ENCODE data around the gene RNF208.

RNF208 gene

DNA sequence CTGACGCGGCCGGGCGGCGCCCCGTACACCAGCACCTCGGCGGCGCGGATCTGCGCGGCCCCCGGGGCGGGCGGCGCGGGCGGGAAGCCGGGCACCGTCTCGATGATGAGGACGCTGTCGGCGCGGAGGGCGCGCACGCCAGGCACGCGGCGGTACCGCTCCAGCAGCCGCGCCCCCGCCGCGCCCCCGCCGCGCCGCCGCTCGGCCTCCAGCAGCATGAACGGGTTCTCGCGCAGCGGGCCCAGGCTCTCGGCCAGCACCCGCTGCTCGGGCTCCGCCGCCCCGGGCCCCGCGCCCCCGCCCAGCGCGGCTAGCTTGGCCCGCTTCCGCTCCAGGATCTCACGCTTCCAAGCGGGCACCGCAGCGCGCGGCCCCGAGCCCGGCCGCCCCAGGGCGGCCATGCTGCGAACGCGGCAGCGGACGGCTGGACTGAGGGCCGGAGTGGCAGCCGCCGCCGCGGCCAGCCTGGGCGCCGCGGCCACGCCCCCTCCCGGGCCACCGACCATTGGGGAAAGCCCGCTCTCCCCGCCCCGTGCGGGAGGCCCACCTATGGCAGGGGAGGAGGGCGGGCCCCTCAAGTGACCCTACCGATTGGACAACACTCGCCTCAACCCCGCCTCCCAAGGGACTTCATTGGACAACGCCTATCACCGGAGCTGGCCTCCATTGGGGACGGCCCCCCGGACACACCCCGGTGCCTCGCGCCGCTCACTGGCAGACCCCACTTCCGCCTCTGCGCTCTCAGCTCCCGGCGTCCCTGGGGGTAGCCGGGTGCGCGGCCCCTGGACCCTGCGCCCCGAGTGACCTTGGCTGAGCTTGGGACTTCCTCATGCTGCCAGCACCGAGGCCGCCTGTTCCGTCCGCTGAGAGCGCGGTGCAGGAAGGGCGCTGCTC is 21.5 kb downstream of the RNF208 start, which contains the start of gene TPRN (continued):
- TF ChIP-seq ZNF776 (tag by site-specific recombination; IDR thresholded peaks at IDR 0.05; ENCODE audit: borderline replicate concordance) (no peak), ZNF670 (tag by site-specific recombination; IDR thresholded peaks at IDR 0.05; ENCODE audit: low read depth) (no peak), ZNF629 (tag by site-specific recombination; IDR thresholded peaks at IDR 0.05) (no peak; the same call in 1 of the 2 replicates), SETDB1 (IDR thresholded peaks at IDR 0.05; ENCODE audit: insufficient read length, low read length) (no peak), ZNF48 (tag by site-specific recombination; IDR thresholded peaks at IDR 0.05) (no peak), ZFP3 (tag by site-specific recombination; IDR thresholded peaks at IDR 0.05; ENCODE audit: low read depth) (no peak)
- TF ChIP-seq, protein P1, sequence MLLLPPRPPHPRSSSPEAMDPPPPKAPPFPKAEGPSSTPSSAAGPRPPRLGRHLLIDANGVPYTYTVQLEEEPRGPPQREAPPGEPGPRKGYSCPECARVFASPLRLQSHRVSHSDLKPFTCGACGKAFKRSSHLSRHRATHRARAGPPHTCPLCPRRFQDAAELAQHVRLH (tag by site-specific recombination; IDR thresholded peaks at IDR 0.05), result no peak

DNA sequence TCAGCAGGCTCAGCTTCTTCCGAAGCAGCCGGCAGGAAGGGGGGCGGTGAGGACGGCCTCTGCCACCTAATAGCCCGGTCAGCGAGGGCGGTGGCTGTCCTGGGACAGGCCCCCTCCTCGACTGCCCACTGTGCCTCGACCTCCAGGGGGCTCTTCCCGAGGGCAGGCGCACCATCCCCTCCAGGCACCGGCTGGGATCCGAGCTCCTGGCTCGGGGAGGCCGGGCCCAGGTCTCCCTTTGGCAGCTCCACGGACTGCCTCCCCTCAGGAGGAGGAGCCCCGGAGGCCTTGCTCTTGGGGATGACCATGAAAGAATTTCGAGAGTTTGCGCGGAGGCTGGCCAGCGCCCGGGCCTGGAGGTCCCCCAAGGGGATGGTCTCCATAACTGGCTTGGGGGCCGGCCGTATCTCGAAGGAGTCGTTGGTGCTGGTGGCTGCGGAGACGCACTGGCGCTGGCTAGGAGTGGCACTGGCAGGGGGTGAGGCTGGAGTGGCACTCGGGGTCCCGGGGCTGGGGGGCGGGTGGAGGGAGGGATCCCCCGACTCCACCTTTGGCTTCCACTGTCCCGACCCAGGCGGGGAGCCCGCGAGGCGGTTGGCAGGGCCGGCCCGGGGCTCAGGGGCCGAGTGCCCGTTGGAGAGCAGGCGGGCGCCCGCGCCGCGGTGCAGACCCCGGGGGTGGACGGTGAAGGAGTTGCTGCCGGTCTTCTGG is 22.5 kb downstream of the RNF208 start:
- H3K36me3 ChIP-seq (ENCODE audit: control insufficient read depth in 2 of 2, insufficient read depth in 1 of 2, low read length in 2 of 2), result peaks cover 0 to 3% of the 10 kb centered on the region in 2 experiments; a peak in 1 of 3 replicates
- H3K9me3 ChIP-seq (ENCODE audit: control insufficient read depth, insufficient read depth, low read depth, low read length), result no peaks in the 10 kb centered on the region
- H3K27ac ChIP-seq (ENCODE audit: extremely low read depth, low read depth, low read length), result no peak overlapping the region
- H3K4me1 ChIP-seq (ENCODE audit: control insufficient read depth, insufficient read depth, low read length), result peaks cover 7% of the 10 kb centered on the region
- ChIA-PET POLR2A (interaction anchor here (0.5 to 3.4 kb wide), 6 partner anchors 11 to 70 kb away, joined by 3 to 34 read pairs (median 6); partner anchors contain the start of genes ANAPC2, SSNA1 and TUBB4B), CTCF (interaction anchor here (1.2 to 3.3 kb wide), 3 partner anchors 11 to 37 kb away, joined by 3 to 22 read pairs (median 5); partner anchors contain the start of genes ANAPC2 and SSNA1)
- H3K4me3 ChIP-seq (ENCODE audit: low read depth, low read length), result peak overlapping the region; percentile 34
- no peak for TF ChIP-seq ZNF138 (tag by site-specific recombination; IDR thresholded peaks at IDR 0.05; ENCODE audit: borderline replicate concordance)
- TF ChIP-seq, protein P2, sequence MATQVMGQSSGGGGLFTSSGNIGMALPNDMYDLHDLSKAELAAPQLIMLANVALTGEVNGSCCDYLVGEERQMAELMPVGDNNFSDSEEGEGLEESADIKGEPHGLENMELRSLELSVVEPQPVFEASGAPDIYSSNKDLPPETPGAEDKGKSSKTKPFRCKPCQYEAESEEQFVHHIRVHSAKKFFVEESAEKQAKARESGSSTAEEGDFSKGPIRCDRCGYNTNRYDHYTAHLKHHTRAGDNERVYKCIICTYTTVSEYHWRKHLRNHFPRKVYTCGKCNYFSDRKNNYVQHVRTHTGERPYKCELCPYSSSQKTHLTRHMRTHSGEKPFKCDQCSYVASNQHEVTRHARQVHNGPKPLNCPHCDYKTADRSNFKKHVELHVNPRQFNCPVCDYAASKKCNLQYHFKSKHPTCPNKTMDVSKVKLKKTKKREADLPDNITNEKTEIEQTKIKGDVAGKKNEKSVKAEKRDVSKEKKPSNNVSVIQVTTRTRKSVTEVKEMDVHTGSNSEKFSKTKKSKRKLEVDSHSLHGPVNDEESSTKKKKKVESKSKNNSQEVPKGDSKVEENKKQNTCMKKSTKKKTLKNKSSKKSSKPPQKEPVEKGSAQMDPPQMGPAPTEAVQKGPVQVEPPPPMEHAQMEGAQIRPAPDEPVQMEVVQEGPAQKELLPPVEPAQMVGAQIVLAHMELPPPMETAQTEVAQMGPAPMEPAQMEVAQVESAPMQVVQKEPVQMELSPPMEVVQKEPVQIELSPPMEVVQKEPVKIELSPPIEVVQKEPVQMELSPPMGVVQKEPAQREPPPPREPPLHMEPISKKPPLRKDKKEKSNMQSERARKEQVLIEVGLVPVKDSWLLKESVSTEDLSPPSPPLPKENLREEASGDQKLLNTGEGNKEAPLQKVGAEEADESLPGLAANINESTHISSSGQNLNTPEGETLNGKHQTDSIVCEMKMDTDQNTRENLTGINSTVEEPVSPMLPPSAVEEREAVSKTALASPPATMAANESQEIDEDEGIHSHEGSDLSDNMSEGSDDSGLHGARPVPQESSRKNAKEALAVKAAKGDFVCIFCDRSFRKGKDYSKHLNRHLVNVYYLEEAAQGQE (tag by site-specific recombination; IDR thresholded peaks at IDR 0.05), result 0 out of 2 replicates have a peak, but pooled peaks have one; percentile 28
- TF ChIP-seq FEZF1 (tag by site-specific recombination; IDR thresholded peaks at IDR 0.05), result no peak
- TF ChIP-seq, protein P3, sequence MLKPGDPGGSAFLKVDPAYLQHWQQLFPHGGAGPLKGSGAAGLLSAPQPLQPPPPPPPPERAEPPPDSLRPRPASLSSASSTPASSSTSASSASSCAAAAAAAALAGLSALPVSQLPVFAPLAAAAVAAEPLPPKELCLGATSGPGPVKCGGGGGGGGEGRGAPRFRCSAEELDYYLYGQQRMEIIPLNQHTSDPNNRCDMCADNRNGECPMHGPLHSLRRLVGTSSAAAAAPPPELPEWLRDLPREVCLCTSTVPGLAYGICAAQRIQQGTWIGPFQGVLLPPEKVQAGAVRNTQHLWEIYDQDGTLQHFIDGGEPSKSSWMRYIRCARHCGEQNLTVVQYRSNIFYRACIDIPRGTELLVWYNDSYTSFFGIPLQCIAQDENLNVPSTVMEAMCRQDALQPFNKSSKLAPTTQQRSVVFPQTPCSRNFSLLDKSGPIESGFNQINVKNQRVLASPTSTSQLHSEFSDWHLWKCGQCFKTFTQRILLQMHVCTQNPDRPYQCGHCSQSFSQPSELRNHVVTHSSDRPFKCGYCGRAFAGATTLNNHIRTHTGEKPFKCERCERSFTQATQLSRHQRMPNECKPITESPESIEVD (tag by site-specific recombination; IDR thresholded peaks at IDR 0.05), result no peak
- TF ChIP-seq, protein P4, sequence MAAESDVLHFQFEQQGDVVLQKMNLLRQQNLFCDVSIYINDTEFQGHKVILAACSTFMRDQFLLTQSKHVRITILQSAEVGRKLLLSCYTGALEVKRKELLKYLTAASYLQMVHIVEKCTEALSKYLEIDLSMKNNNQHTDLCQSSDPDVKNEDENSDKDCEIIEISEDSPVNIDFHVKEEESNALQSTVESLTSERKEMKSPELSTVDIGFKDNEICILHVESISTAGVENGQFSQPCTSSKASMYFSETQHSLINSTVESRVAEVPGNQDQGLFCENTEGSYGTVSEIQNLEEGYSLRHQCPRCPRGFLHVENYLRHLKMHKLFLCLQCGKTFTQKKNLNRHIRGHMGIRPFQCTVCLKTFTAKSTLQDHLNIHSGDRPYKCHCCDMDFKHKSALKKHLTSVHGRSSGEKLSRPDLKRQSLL (tag by site-specific recombination; IDR thresholded peaks at IDR 0.05), result no peak
- TF ChIP-seq SP3 (tag by site-specific recombination; IDR thresholded peaks at IDR 0.05), result 0 out of 2 replicates have a peak, but pooled peaks have one; percentile 26
- TF ChIP-seq ZNF843 (tag by site-specific recombination; IDR thresholded peaks at IDR 0.05), result no peak
- peak; percentile 80 for TF ChIP-seq ZNF341 (tag by site-specific recombination; IDR thresholded peaks at IDR 0.05; ENCODE audit: low read depth)
- no peak for TF ChIP-seq GFI1B (tag by site-specific recombination; IDR thresholded peaks at IDR 0.05)
- TF ChIP-seq, protein P1 (tag by site-specific recombination; IDR thresholded peaks at IDR 0.05), result no peak
- TF ChIP-seq SP2 (tag by site-specific recombination; IDR thresholded peaks at IDR 0.05), result peak; percentile 69
- no peak for TF ChIP-seq ZNF140 (tag by site-specific recombination; IDR thresholded peaks at IDR 0.05)
- 0 out of 2 replicates have a peak, but pooled peaks have one; percentile 41 for TF ChIP-seq ZNF394 (tag by site-specific recombination; IDR thresholded peaks at IDR 0.05; ENCODE audit: borderline replicate concordance)
- TF ChIP-seq, protein P5, sequence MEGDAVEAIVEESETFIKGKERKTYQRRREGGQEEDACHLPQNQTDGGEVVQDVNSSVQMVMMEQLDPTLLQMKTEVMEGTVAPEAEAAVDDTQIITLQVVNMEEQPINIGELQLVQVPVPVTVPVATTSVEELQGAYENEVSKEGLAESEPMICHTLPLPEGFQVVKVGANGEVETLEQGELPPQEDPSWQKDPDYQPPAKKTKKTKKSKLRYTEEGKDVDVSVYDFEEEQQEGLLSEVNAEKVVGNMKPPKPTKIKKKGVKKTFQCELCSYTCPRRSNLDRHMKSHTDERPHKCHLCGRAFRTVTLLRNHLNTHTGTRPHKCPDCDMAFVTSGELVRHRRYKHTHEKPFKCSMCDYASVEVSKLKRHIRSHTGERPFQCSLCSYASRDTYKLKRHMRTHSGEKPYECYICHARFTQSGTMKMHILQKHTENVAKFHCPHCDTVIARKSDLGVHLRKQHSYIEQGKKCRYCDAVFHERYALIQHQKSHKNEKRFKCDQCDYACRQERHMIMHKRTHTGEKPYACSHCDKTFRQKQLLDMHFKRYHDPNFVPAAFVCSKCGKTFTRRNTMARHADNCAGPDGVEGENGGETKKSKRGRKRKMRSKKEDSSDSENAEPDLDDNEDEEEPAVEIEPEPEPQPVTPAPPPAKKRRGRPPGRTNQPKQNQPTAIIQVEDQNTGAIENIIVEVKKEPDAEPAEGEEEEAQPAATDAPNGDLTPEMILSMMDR (tag by site-specific recombination; IDR thresholded peaks at IDR 0.05), result peak; percentile 20; the same call in 1 of the 2 replicates
- TF ChIP-seq ZNF585B (tag by site-specific recombination; IDR thresholded peaks at IDR 0.05), result no peak
- TF ChIP-seq ZNF24 (tag by site-specific recombination; IDR thresholded peaks at IDR 0.05), result no peak
- TF ChIP-seq GLI4 (tag by site-specific recombination; IDR thresholded peaks at IDR 0.05), result no peak

All from HEK293 (cell line).